DMS53 treated with DMSO at 0.1 percent for 48 hours (cell line): ENCODE results near the gene NRN1L.

Experiments
- DNase-seq: peaks from one replicate; lab custom pipeline; 2025; ENCODE audit not compliant: unreplicated experiment; lab: John Stamatoyannopoulos, UW

Gene NRN1L

DNA sequence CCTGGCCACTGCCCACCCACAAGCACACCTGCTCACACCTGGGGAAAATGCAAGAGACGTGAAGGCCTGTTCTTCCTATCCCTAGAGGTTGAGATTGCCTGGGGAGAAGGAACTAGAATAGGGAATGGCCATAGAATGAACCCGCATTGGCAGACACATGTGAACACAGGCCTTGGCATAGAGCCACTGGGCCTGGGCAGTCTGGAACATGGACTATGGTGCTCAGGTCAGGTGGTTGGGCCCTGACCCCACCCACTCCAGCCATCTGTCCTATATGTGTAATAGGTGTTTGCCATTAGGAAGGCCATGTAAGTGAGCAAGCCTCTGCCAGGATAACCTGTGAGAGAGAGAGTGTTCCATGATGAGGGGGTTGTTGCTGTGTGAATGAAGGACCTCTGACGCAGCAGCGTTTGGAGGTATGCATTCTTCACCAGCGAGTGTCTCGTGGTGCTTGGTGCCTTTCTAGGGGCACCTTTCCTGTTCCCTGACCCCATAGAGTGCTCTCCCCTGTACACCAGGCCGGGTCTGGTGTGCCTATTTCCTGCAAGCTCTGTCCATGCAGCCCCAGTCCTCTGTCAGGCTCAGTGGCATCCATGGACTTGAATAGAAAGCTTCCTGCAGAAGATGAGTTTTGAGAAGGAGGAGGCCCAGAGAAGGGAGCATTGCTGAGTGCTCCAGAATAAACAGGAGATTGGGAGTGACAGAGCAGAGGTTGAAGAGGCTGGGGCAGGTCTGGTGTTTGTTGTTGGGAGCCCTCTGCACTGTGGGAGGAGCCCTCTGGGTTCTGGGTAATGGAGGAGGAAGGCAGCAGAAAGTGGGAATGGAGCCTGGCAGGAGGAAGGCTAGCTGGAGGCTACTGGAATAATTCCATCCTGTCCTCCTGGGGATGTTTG, 31.4 kb downstream of the NRN1L start:
- no peak for DNase-seq

DNA sequence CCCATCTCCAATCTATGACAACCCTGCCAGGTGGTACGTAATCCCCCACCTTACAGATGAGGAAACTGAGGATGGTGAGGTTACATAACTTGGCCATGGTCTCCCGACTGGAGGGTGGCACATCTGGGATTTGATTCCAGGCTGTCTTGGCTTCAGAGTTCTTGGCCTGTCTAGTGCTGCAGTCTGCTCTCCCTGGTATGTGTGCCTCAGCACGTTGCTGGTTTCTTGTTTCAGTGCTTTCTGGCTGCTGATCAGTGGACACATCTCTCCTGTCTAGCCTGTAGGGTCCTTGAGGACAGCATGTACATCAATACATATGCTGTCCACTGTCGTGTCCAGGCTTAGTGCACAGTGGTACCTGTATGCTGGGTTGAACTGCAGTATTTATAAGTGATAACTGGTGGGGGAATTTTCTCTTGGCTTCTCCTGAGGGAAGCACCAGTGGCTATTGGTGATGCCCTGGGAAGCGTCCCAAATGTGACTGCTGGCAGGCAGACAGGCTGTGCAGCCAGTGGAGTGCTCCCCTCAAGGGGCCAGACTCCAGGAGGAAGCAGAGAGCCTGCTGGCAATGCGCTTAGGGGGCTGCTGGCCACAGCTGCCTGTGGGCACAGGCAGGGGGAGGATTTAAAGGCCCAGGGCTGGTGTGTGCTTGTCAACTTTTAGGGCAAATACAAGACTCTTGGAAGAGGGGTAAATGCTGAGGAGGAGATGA, 32.6 kb downstream of the NRN1L start:
- no peak for DNase-seq

DNA sequence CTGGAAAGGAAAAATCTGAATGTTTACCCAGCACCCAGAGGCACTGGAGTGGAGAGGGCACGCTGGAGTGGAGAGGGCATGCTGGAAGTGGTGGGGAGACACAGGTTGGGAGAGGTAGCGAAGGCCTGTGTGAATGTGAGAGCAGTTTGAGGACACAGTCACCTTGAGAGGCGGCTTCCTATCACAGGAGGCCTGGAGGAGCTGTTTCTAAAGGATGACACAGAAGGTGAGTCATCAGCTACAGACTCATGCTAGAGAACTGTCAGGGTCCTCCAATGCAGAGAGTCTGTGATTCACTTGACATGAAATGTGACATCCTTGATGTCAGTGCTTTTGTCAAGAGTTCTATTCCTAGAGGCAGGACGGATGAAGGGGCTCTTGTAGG, 33.2 kb downstream of the NRN1L start:
- DNase-seq, result peak; percentile 48

DNA sequence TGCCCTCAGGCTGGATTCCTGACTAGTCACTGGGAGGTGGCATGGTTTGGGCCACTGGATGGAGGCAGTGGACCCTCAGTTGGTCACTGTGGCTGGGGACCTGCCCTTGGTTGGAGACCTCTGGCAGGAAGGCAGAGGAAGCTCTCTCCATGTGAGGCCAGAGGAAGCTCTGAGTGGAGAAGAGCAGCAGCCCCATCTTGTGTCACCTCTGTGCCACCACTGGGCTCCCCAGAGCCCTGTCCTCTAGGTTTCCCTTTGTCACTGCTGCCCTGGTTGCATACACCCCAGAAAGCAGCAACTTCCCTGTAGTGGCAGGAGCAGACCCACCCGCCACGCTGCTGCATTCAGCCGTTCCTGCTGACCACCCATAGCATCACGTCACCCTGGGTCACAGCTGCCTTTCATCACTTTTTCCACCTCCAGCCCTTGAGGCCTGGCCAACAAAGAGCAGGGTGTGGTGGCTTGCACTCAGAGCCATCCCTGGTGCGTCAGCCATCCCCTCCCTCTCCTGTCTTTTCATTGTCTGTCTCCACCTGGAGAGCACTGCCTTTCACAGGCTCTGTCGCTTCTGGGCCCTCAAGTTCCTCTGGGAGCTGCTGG, 35.0 kb downstream of the NRN1L start:
- no peak for DNase-seq

DNA sequence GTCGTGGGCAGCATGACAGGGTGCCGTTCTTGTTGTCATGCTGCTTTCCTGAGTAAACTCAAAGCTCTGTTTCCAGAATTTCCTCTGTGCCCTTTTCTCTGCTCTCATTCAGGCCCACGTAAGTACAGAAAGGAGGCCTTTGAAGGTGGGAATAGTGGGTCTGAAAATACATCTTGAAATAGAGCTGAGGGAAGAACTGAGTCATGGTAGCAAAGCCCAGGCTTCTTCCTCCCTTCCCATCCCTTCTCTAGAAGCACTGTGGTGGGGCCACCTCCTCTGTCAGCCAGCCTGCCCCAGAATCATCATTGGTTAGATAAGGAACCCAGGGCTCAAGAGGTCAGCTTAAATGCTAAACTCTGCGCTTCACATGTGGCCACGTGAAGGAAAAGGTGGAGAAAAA, 37.5 kb downstream of the NRN1L start:
- no peak for DNase-seq

DNA sequence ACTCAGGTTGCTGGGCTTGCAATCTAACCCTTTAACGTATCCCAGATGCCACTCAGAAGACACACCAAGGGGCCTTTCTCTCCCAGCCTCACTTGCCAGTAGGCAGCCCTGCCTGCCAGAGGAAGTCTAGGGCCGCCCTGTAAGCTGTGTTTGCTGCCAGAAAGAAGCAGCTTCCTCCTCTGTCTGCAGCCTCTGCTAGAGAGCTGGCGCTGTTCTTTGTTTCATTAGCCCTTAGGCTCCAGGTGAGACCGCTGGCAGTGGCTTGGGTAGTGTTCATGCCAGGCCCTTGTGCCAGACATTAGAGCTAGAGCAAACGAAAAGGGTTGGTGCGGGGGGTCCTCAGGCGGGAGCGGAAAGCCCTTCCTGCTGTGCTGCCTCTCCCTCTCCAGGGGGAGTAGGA, 38.1 kb downstream of the NRN1L start:
- no peak for DNase-seq

DNA sequence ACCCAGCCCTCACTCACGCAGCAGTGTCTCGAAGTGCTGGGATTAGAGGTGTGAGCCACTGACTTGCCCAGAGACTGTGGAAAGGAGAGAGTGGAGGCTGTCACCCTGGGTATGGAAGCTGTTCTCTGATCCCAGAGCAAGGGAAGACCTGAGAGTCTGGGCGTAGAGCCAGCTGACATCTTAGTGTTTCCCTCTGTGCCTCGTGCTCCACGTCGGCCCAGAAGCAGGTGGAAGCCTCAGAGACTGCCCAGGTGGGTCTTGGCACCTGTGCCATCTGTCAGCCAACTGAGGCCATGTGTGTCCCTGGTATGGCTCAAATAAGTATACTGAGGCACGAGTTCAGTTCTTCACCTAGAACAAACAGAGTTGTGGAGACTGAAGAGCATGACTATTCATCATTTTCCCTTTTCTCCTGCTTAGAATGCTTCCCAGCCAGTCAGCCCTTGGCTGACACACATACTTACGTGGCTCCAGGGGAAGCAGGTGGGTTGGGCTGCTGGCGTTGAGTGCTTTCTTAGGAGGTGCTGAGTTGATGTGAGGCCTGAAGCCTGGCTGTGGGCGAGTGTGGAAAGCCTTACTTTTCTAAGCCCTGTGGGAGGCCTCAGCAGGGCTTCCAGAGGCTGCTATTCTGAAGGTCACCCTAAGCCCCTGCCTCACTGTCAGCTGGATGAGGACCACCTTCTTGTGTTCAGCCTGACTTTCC, 38.9 kb downstream of the NRN1L start:
- no peak for DNase-seq

DNA sequence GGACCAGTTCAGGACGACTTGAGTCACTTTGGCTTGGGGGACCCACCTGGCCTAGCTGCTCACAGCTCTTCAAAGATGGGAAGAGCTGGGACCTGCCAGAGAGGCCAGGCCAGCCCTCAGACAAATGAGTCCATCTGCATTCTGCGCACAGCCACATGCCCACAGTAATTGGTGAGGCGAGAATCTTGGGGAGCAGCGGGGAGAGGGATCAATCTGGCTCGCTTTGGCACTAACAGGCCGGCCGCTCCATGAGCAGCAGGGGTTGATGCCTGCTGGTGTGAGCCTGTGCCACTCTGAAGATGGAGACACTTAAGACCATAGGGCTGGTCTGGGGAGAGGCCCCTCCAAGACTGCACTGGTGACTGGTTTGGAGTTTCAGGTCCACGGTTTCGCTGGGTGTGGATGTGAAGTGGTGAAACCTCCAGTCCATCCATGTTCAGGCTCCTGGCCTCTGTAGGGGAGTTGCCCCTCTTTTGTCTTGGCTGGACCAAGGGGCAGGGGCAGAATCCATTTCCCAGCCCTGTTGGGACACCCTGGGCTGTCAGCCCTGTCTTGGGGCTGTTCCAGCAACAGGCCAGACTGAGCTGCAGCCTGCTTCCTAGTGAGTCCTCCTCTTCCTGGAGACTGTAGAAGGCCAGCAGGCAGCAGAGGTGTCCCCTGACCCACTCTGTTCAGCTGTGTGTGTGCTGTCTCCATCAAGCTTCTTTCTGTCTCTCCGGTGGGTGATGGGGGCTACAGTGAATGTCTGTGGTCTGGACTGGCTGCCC, 39.6 kb downstream of the NRN1L start:
- no peak for DNase-seq

DNA sequence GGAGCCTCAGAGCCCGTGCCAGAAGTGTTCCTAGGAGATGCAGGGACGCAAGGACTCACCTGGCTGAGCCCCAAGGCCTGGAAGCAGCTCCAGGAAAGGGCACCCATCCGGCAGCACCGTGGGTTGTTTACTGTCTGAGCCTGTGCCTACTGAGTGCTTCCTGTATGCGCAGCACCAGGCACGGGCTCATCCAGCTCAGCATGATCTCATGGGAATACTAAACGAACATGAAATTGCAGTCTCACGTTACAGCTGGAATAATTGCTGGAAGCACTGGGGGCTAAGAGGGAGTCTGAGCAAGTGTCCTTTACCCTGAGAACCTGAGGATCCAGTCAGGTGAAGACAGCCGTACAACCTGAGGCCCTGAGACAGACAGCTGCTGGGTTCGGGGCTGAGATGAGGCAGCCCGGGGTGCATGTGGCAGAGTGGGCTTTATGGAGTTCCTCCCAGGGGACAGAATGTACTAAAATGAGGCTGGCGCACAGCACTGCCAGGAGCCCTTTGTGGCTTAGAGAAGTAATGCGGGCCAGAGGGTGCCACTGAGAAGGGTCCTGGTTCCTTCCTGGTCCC, 41.6 kb downstream of the NRN1L start:
- DNase-seq, result peak; percentile 53

DNA sequence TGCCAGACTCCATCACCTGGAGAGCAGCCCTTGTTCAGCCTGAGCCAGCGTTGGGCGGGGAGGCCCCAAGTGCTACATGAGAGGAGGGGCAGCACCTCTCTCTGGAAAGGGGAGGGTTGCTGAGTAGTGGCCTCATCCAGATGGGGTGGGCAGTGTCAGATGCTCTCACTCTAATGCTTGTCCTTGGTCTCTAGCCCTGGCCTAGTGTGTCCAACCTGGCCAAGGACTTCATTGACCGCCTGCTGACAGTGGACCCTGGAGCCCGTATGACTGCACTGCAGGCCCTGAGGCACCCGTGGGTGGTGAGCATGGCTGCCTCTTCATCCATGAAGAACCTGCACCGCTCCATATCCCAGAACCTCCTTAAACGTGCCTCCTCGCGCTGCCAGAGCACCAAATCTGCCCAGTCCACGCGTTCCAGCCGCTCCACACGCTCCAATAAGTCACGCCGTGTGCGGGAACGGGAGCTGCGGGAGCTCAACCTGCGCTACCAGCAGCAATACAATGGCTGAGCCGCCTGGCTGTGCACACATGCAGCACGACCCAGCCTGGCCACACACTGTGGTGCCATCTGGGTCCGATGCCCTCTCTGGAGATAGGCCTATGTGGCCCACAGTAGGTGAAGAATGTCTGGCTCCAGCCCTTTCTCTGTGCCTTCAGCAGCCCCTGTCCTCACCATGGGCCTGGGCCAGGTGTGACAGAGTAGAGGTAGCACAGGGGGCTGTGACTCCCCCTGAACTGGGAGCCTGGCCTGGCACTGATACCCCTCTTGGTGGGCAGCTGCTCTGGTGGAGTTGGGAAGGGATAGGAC, 42.7 kb downstream of the NRN1L start:
- DNase-seq, result no peak

DNA sequence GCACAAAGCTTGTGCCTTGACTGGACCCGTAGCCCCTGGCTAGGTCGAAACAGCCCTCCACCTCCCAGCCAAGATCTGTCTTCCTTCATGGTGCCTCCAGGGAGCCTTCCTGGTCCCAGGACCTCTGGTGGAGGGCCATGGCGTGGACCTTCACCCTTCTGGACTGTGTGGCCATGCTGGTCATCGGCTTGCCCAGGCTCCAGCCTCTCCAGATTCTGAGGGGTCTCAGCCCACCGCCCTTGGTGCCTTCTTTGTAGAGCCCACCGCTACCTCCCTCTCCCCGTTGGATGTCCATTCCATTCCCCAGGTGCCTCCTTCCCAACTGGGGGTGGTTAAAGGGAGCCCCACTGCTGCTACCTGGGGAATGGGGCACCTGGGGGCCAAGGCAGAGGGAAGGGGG, 43.5 kb downstream of the NRN1L start:
- DNase-seq, result no peak

DNA sequence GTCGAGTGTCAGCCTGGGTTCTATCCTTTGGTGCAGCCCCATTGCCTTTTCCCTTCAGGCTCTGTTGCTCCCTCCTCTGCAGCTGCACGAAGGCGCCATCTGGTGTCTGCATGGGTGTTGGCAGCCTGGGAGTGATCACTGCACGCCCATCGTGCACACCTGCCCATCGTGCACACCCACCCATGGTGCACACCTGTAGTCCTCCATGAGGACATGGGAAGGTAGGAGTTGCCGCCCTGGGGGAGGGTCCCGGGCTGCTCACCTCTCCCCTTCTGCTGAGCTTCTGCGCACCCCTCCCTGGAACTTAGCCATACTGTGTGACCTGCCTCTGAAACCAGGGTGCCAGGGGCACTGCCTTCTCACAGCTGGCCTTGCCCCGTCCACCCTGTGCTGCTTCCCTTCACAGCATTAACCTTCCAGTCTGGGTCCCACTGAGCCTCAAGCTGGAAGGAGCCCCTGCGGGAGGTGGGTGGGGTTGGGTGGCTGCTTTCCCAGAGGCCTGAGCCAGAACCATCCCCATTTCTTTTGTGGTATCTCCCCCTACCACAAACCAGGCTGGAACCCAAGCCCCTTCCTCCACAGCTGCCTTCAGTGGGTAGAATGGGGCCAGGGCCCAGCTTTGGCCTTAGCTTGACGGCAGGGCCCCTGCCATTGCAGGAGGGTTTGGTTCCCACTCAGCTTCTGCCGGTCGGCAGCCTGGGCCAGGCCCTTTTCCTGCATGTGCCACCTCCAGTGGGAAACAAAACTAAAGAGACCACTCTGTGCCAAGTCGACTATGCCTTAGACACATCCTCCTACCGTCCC, 44.1 kb downstream of the NRN1L start:
- DNase-seq, result peak; percentile 36

DNA sequence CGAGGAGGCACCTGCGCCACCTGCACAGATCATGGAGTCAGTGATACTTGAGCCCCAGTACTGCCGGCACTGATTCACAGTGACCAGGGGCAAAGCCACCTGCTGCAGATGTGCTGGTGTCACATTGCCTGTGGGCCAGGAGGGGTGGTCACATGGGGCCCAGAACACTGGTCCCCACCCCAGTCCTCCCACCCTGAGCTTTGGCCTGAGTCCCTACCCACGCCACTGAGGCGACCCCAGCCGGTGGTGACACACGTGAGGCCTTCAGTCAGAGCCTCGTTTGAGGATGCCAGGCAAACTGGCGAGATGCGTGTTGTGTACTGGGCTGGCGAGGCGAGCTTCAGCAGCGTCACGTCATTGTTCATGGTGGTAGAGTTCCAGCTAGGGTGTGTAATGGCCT, 45.5 kb downstream of the NRN1L start:
- DNase-seq, result no peak

DNA sequence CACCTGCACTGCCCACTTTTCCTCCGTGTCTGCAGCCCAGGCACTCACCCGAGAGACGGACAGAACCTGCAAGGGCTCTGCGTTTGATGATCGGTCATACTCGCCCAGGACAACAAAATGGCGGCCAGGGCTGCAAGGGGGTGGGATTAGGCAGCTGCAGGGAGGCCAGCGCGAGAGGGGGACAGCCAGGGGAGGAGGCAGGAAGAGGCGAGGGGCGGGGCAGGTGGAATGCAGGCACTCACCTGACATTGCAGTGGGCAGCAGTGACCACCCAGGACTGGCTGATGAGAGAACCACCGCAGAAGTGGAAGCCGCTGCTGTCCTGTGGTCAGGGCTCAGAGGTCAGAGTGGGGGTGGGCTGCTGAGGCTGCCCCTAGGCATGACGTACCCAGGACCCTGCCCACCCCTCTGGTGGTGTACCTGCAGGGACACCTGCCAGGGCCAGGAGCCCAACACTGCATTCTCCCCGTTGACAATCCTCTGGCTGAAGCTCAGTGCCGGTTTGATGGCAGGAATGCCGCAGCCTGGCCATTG, 46.1 kb downstream of the NRN1L start:
- DNase-seq, result no peak

DNA sequence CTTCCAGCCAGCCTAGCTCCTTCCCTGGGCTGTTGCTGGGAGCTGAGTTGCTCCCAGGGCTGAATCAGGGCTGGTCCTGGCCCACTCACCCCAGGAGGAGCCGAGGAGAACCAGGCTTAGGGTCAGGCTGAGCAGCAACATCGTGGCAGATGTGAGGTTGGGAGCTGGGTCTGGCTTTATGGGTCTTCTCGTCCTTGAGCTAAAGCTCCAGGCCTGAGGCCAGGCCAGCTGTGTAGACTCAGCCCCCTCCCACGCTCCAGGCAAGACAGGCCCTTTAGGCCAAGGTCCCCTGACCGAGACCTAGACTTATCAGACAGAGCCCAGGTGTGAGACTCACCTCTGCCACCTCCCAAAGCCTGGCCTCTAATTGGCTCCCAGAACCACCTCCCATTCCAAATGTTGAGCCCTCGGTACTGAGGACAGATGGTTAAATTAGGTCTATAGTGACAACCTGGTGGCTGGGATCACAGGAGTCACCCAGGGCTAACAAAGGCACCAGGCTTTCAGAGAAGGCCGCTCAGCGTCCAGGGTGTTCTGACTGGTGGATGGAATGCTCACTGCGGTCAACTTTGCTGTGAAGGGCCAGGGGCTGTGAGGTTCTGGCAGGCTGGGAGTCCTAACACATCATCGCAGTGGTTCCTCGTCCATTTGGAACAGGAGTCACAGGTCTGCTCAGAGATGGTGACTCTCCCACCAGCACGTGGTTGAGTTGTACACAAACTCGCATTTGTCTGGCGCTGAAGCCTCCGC, 47.2 kb downstream of the NRN1L start, which contains the start of gene CTRL:
Gene CTRL, minus strand, starts transcription at position 151 of the 750 bp plus-strand sequence. Its CDS starts 10 bp downstream, at position 141.
- DNase-seq, result no peak

DNA sequence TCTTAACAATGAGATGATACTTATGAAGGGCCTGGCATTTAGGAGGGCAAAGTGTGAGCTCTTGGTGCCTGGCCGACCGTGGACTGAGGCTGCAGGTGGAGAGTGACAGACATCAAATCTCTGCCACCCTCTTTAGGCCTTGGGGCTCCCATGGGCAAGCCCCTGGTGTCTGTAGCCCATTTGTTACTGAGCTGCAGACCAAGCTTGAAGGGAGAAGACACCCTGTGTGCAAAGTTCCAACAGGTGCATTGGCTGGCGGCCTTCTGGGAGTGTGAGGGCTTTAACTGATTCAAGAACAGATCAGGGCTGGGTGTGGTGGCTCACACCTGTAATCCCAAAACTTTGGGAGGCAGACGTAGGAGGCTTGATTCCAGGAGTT, 47.8 kb downstream of the NRN1L start:
- DNase-seq, result no peak

DNA sequence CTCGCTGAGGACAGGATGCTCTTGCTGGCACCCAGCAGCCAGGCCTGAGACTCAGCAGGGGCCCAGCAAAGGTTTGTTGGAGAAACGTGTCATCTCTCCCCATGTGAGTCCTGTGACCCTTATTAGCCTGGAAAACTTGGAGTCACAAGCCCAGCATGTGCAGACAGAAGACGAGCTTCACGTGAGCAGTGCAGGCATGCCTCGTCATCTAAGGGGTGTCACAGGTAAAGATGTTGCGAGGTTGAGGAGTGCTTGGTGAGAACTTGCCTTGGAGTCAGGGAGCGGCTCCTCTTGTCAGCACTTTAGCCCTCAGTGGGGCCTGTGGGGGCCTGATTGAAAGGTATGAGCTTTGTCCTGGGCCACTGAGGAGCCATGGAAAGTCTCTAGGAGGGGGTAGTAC, 49.1 kb downstream of the NRN1L start:
- no peak for DNase-seq
